ENCODE data around the gene GLRA2. TPM values are rescaled to one million over a fixed set of nuclear protein-coding genes. Genes with fewer than 3 reads are reported as not detected.

The GLRA2 gene
- total RNA-seq, 1 donor = not detected

- no peaks in the 10 kb centered on the region for H3K9me3 ChIP-seq (ENCODE audit: low read depth, low read length)
- no peak overlapping the region for H3K27ac ChIP-seq (ENCODE audit: low read depth, low read length)
- H4K20me1 ChIP-seq (ENCODE audit: insufficient read depth, low read length) = no peaks in the 10 kb centered on the region
- DNase-seq (ENCODE audit: insufficient read length, low spot score, missing footprints) = peak; percentile 44
- no peaks in the 10 kb centered on the region for H3K36me3 ChIP-seq (ENCODE audit: insufficient read depth, low read length)
- no peak overlapping the region for H2AFZ ChIP-seq (ENCODE audit: low read length)
- no peak overlapping the region for H3K4me3 ChIP-seq (ENCODE audit: insufficient read depth, low read length)
- no peak for TF ChIP-seq CTCF (IDR thresholded peaks at IDR 0.05; ENCODE audit: extremely low read depth, low read depth, low read length)
- H3K79me2 ChIP-seq (ENCODE audit: insufficient read depth, low read length) = no peaks in the 10 kb centered on the region
- no peak overlapping the region for H3K4me2 ChIP-seq (ENCODE audit: insufficient read depth, low read length)
- no peaks in the 10 kb centered on the region for H3K27me3 ChIP-seq (ENCODE audit: insufficient read depth, low read length)
- peaks cover 3% of the 10 kb centered on the region for H3K4me1 ChIP-seq (ENCODE audit: insufficient read depth, low read length)
Observed at GRCh38 chrX:14702145-14702544, 172.8 kb downstream of the GLRA2 start.

- no peak for DNase-seq (ENCODE audit: insufficient read length, low spot score, missing footprints)
- Histone ChIP-seq H3K27ac (ENCODE audit: low read depth, low read length) (no peak overlapping the region), H4K20me1 (ENCODE audit: insufficient read depth, low read length) (no peaks in the 10 kb centered on the region), H3K4me2 (ENCODE audit: insufficient read depth, low read length) (no peak overlapping the region), H3K4me1 (ENCODE audit: insufficient read depth, low read length) (no peaks in the 10 kb centered on the region), H2AFZ (ENCODE audit: low read length) (no peak overlapping the region), H3K9me3 (ENCODE audit: low read depth, low read length) (no peaks in the 10 kb centered on the region), H3K4me3 (ENCODE audit: insufficient read depth, low read length) (no peak overlapping the region), H3K79me2 (ENCODE audit: insufficient read depth, low read length) (no peaks in the 10 kb centered on the region), H3K27me3 (ENCODE audit: insufficient read depth, low read length) (no peaks in the 10 kb centered on the region), H3K36me3 (ENCODE audit: insufficient read depth, low read length) (no peaks in the 10 kb centered on the region)
- TF ChIP-seq CTCF (IDR thresholded peaks at IDR 0.05; ENCODE audit: extremely low read depth, low read depth, low read length) = peak; percentile 22
Observed at GRCh38 chrX:14712096-14712495, 182.8 kb downstream of the GLRA2 start.

GRCh38 chrX:14717949-14718348, 188.6 kb downstream of the GLRA2 start:
- Histone ChIP-seq H3K4me2 (ENCODE audit: insufficient read depth, low read length) (no peak overlapping the region), H3K9me3 (ENCODE audit: low read depth, low read length) (no peaks in the 10 kb centered on the region), H3K79me2 (ENCODE audit: insufficient read depth, low read length) (no peaks in the 10 kb centered on the region), H3K4me1 (ENCODE audit: insufficient read depth, low read length) (no peaks in the 10 kb centered on the region), H3K4me3 (ENCODE audit: insufficient read depth, low read length) (no peak overlapping the region), H4K20me1 (ENCODE audit: insufficient read depth, low read length) (no peaks in the 10 kb centered on the region), H3K36me3 (ENCODE audit: insufficient read depth, low read length) (no peaks in the 10 kb centered on the region), H2AFZ (ENCODE audit: low read length) (no peak overlapping the region), H3K27ac (ENCODE audit: low read depth, low read length) (no peak overlapping the region), H3K27me3 (ENCODE audit: insufficient read depth, low read length) (no peaks in the 10 kb centered on the region)
- no peak for DNase-seq (ENCODE audit: insufficient read length, low spot score, missing footprints)
- no peak for TF ChIP-seq CTCF (IDR thresholded peaks at IDR 0.05; ENCODE audit: extremely low read depth, low read depth, low read length)

GRCh38 chrX:14718403-14718802, 189.1 kb downstream of the GLRA2 start:
- H3K4me3 ChIP-seq (ENCODE audit: insufficient read depth, low read length) = no peak overlapping the region
- no peak overlapping the region for H3K27ac ChIP-seq (ENCODE audit: low read depth, low read length)
- H3K36me3 ChIP-seq (ENCODE audit: insufficient read depth, low read length) = no peaks in the 10 kb centered on the region
- DNase-seq (ENCODE audit: insufficient read length, low spot score, missing footprints) = peak; percentile 15
- no peak overlapping the region for H3K4me2 ChIP-seq (ENCODE audit: insufficient read depth, low read length)
- H3K27me3 ChIP-seq (ENCODE audit: insufficient read depth, low read length) = no peaks in the 10 kb centered on the region
- no peaks in the 10 kb centered on the region for H3K9me3 ChIP-seq (ENCODE audit: low read depth, low read length)
- no peak for TF ChIP-seq CTCF (IDR thresholded peaks at IDR 0.05; ENCODE audit: extremely low read depth, low read depth, low read length)
- H3K79me2 ChIP-seq (ENCODE audit: insufficient read depth, low read length) = no peaks in the 10 kb centered on the region
- H2AFZ ChIP-seq (ENCODE audit: low read length) = no peak overlapping the region
- H3K4me1 ChIP-seq (ENCODE audit: insufficient read depth, low read length) = no peaks in the 10 kb centered on the region
- no peaks in the 10 kb centered on the region for H4K20me1 ChIP-seq (ENCODE audit: insufficient read depth, low read length)
